Osteoblast (primary cell): ENCODE results near the gene DGKD. TPM values are rescaled to one million over a fixed set of nuclear protein-coding genes. Genes with fewer than 3 reads are reported as not detected.
A peak's percentile ranks its signal among the peaks of the same experiment; 100 is the strongest.

ENCODE experiments used
- DNase-seq: peaks from one replicate; pipeline ENCODE4 v3.0.0; 2011; ENCODE audit warnings: low spot score, mixed read lengths; ENCODE audit not compliant: insufficient read length; ENCODE audit errors: missing footprints
- H2AFZ ChIP-seq: 2 replicates; pipeline ENCODE4 v1.6.0; 2011; ENCODE audit warnings: mild to moderate bottlenecking, low read length
- H3K27ac ChIP-seq: 2 replicates; pipeline ENCODE4 v1.5.1; 2011; ENCODE audit warnings: mild to moderate bottlenecking, low read depth, low read length, moderate library complexity
- H3K27me3 ChIP-seq: 2 replicates; pipeline ENCODE4 v1.6.0; 2012; ENCODE audit warnings: mild to moderate bottlenecking, control low read depth, inconsistent platforms, low read length, moderate library complexity; ENCODE audit not compliant: insufficient read depth
- H3K36me3 ChIP-seq: 2 replicates; pipeline ENCODE4 v1.5.1; 2011; ENCODE audit warnings: mild to moderate bottlenecking, low read length, control low read depth, moderate library complexity; ENCODE audit not compliant: insufficient read depth
- H3K4me1 ChIP-seq: 2 replicates; pipeline ENCODE4 v1.5.1; 2011; ENCODE audit warnings: mild to moderate bottlenecking, low read length, control low read depth, moderate library complexity; ENCODE audit not compliant: insufficient read depth
- H3K4me2 ChIP-seq: 2 replicates; pipeline ENCODE4 v1.6.0; 2011; ENCODE audit warnings: mild to moderate bottlenecking, low read length; ENCODE audit not compliant: insufficient read depth
- H3K4me3 ChIP-seq: fragments of 200-600 bp; sonication (generic); 3 replicates; pipeline ENCODE4 v1.5.1; 2012; ENCODE audit warnings: mild to moderate bottlenecking, low read length, inconsistent platforms; ENCODE audit not compliant: insufficient read depth
- H3K79me2 ChIP-seq: 2 replicates; pipeline ENCODE4 v1.6.0; 2012; ENCODE audit warnings: mild to moderate bottlenecking, low read length, control low read depth, inconsistent platforms; ENCODE audit not compliant: insufficient read depth
- H3K9me3 ChIP-seq: 2 replicates; pipeline ENCODE4 v1.5.1; 2011; ENCODE audit warnings: low read depth, low read length, control low read depth
- H4K20me1 ChIP-seq: 2 replicates; pipeline ENCODE4 v1.6.0; 2012; ENCODE audit warnings: mild to moderate bottlenecking, low read length, control low read depth; ENCODE audit not compliant: insufficient read depth
- total RNA-seq: library from RNA; depleted of rRNA; stranded (reverse); fragments of >200 nt; gene quantifications from 2 replicates; pipeline ENCODE4 v1.2.3, GENCODE V29; 2012
- TF ChIP-seq, protein P1 (sequence below): IDR thresholded peaks from 2 replicates; pipeline ENCODE4 v1.5.1; 2011; ENCODE audit warnings: mild to moderate bottlenecking, low read depth, low read length, moderate library complexity; ENCODE audit errors: extremely low read depth

The DGKD gene
- total RNA-seq, 1 donor, result 6.5 TPM

DNA sequence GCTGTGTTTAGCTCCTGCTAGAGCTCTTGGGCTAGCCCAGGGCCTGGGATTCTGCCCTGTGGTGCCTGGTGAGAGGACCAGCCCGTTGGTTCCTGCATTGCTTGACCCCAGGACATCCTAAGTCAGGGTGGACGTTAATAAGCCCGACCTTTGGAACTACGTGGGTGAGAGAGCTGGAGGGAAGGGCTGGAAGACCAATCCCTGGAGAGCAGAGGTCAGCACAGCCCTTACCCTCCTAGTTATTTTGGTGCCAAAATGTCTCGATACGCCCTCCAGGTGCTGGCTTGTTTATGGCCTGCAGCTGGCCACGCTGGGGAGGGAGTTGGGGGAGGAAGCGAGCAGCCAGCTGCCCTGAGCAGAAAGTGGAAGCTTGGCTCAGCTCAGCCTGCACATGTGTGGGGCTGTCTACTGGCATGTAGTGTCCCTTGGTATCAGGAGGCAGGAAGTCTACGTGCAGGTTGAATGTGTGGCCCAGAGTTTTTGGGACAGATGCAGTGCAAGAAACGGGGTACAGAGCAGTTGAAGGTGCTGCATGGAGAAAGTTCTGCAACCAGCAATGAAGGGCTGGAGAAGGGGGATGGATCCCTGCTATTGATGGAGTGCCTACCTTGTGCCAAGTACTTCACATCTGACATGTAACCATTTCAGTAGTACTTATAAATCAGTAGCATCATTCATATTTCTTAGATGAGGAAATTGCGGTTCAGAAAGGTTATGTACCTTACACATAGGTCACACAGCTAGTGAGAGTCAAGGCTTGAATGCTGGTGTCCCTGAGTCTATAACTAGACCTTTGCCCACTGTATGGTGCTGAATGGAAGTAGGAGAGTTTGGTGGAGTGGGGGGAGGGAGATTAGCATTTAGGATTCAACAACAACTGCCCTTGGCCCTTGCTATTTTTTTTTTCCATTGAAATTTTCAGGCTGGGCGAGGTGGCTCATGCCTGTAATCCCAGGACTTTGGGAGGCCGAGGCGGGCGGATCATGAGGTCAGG lies 5.0 kb upstream of the DGKD start:
- no peak for DNase-seq
- Histone ChIP-seq H3K79me2 (no peaks in the 10 kb centered on the region), H4K20me1 (no peaks in the 10 kb centered on the region), H3K9me3 (no peaks in the 10 kb centered on the region), H3K27ac (no peak overlapping the region), H3K27me3 (no peaks in the 10 kb centered on the region), H3K4me1 (peaks cover 19% of the 10 kb centered on the region), H2AFZ (no peak overlapping the region), H3K36me3 (no peaks in the 10 kb centered on the region), H3K4me3 (no peak overlapping the region), H3K4me2 (no peak overlapping the region)
- TF ChIP-seq, protein P1, sequence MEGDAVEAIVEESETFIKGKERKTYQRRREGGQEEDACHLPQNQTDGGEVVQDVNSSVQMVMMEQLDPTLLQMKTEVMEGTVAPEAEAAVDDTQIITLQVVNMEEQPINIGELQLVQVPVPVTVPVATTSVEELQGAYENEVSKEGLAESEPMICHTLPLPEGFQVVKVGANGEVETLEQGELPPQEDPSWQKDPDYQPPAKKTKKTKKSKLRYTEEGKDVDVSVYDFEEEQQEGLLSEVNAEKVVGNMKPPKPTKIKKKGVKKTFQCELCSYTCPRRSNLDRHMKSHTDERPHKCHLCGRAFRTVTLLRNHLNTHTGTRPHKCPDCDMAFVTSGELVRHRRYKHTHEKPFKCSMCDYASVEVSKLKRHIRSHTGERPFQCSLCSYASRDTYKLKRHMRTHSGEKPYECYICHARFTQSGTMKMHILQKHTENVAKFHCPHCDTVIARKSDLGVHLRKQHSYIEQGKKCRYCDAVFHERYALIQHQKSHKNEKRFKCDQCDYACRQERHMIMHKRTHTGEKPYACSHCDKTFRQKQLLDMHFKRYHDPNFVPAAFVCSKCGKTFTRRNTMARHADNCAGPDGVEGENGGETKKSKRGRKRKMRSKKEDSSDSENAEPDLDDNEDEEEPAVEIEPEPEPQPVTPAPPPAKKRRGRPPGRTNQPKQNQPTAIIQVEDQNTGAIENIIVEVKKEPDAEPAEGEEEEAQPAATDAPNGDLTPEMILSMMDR, result no peak

DNA sequence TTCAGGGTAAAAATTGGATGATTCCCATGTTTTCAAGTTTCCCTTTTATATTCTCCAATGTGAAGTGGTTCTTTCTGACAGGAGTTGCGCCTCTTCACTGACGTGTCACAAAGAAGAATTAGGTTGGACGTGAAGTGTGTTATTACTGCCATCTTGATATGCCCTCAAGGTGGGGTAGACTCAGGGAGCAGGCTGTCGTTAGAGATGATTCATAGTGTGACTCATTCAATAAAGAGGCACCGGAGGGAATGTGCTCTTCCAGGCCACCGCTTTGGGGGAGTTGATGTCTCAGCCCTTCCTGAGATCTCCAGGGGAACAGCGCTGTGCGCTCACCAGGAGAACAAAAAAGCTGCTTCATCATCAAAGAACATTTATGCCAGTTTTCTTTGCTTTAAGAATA lies 3.6 kb upstream of the DGKD start:
- Histone ChIP-seq H2AFZ (peak overlapping the region; percentile 13), H3K79me2 (peaks cover 6% of the 10 kb centered on the region)

DNA sequence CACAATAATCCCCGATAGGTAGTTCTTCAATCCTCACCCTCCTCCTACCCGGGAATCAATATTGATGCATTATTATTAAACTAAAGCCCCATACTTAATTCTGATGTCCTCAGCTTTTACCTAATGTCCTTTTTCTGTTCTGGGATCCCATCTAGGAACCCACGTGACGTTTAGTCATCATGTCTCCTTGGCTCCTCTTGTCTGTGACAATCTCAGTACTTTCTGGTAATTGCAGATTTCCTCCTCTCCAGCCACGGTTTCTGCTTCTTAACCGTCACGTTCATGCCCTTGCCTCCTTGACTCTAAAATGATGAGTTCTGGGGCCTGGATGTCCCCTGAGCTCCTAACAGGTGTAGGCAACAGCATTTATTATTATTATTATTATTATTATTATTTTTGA lies 2.9 kb upstream of the DGKD start:
- DNase-seq, result no peak
- no peak overlapping the region for H2AFZ ChIP-seq

More for the DNA sequence above, 3.6 kb upstream of the DGKD start:
- Histone ChIP-seq H3K9me3 (no peaks in the 10 kb centered on the region), H3K36me3 (no peaks in the 10 kb centered on the region), H3K27ac (peak overlapping the region; percentile 29), H4K20me1 (peaks cover 4% of the 10 kb centered on the region), H3K27me3 (no peaks in the 10 kb centered on the region), H3K4me2 (peak overlapping the region; percentile 49), H3K4me3 (peak overlapping the region; percentile 12), H3K4me1 (peaks cover 25% of the 10 kb centered on the region)
- TF ChIP-seq, protein P1, result no peak
- peak; percentile 98 for DNase-seq

More for the DNA sequence above, 2.9 kb upstream of the DGKD start:
- Histone ChIP-seq H4K20me1 (peaks cover 7% of the 10 kb centered on the region), H3K27me3 (no peaks in the 10 kb centered on the region), H3K4me3 (no peak overlapping the region), H3K36me3 (no peaks in the 10 kb centered on the region), H3K4me1 (peaks cover 25% of the 10 kb centered on the region), H3K9me3 (no peaks in the 10 kb centered on the region), H3K79me2 (peaks cover 10% of the 10 kb centered on the region), H3K4me2 (peak overlapping the region; percentile 49), H3K27ac (peak overlapping the region; percentile 29)
- TF ChIP-seq, protein P1, result no peak
